ENCODE measurements around the gene MON2. TPM values are rescaled to one million over a fixed set of nuclear protein-coding genes. Genes with fewer than 3 reads are reported as not detected.

The MON2 gene
- total RNA-seq, 5 donors from 2014 or later (not counting 1 experiment from before 2014, with no cell fraction given): 61.2 to 73.2 (median 66.5) TPM

DNA sequence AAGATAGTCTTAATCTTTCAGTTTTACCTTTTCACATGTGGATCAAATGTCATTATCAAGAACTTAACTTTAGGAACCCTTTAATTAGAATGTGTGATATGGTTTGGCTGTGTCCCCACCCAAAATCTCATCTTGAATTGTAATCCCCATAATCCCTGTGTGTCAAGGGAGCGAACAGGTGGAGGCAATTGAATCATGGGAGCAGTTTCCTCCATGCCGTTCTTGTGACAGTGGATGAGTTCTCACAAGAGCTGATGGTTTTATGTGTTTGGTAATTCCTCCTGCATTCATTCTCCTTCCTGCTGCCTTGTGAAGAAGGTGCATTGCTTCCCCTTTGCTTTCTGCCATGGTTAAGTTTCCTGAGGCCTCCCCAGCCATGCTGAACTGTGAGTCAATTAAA lies 160.6 kb downstream of the MON2 start:
- H3K9me3 Mint-ChIP-seq: no peaks in the 10 kb centered on the region
- peaks cover 43 to 50% of the 10 kb centered on the region in 2 donors for H3K27me3 Mint-ChIP-seq
- no peak for ATAC-seq (replicated peaks in 1 of 4)
- H3K4me1 Mint-ChIP-seq: peaks cover 7 to 13% (median 8%) of the 10 kb centered on the region in 3 donors
- peaks cover 0 to 9% of the 10 kb centered on the region in 2 experiments for H3K4me1 ChIP-seq (ENCODE audit: control insufficient read depth in 1 of 2, extremely low read depth in 1 of 2, insufficient read depth in 2 of 2, low read length in 2 of 2)
- H3K4me3 Mint-ChIP-seq: no peak overlapping the region
- H3K27ac ChIP-seq (ENCODE audit: low read length): no peak overlapping the region
- ChIA-PET POLR2A (no interaction called here), CTCF (no interaction called here)
- H3K36me3 Mint-ChIP-seq: no peaks in the 10 kb centered on the region
- WGBS (ENCODE audit: insufficient coverage): no CpG with 5 or more reads among the region's 2 CpGs
- peaks cover 0 to 20% of the 10 kb centered on the region in 2 experiments for H3K27me3 ChIP-seq (replicated peaks in 1 of 2; ENCODE audit: control insufficient read depth in 2 of 2, extremely low read depth in 1 of 2, insufficient read depth in 2 of 2, low read length in 1 of 2)
- H3K9me3 ChIP-seq: no peaks in the 10 kb centered on the region
- no peak for DNase-seq
- H3K36me3 ChIP-seq (ENCODE audit: control insufficient read depth in 2 of 2, extremely low read depth in 1 of 2, insufficient read depth in 1 of 2, low read length in 1 of 2): no peaks in the 10 kb centered on the region
- H3K27ac Mint-ChIP-seq: no peak overlapping the region
- H3K4me3 ChIP-seq (ENCODE audit: control insufficient read depth in 1 of 2, extremely low read depth in 1 of 2, low read length in 1 of 2): no peak overlapping the region

- ATAC-seq (replicated peaks in 1 of 4): no peak
- no peaks in the 10 kb centered on the region for H3K36me3 Mint-ChIP-seq
- POLR2A ChIA-PET: no interaction called here
- Histone ChIP-seq H3K4me1 (ENCODE audit: control insufficient read depth in 1 of 2, extremely low read depth in 1 of 2, insufficient read depth in 2 of 2, low read length in 2 of 2) (peaks cover 0 to 14% of the 10 kb centered on the region in 2 experiments), H3K36me3 (ENCODE audit: control insufficient read depth in 2 of 2, extremely low read depth in 1 of 2, insufficient read depth in 1 of 2, low read length in 1 of 2) (no peaks in the 10 kb centered on the region), H3K4me3 (ENCODE audit: control insufficient read depth in 1 of 2, extremely low read depth in 1 of 2, low read length in 1 of 2) (no peak overlapping the region), H3K9me3 (no peaks in the 10 kb centered on the region), H3K27me3 (replicated peaks in 1 of 2; ENCODE audit: control insufficient read depth in 2 of 2, extremely low read depth in 1 of 2, insufficient read depth in 2 of 2, low read length in 1 of 2) (peaks cover 0 to 34% of the 10 kb centered on the region in 2 experiments), H3K27ac (ENCODE audit: low read length) (no peak overlapping the region)
- peaks cover 13 to 17% (median 16%) of the 10 kb centered on the region in 3 donors for H3K4me1 Mint-ChIP-seq
- CTCF ChIA-PET: no interaction called here
- H3K9me3 Mint-ChIP-seq: no peaks in the 10 kb centered on the region
- no peak for DNase-seq
- 100% methylated on average over 1 of the region's 4 CpGs for WGBS (ENCODE audit: insufficient coverage)
- H3K27me3 Mint-ChIP-seq: peaks cover 62% of the 10 kb centered on the region in 2 donors
- no peak overlapping the region for H3K27ac Mint-ChIP-seq
- H3K4me3 Mint-ChIP-seq: no peak overlapping the region
Measured at GRCh38 chr12:62629413-62629812, 162.8 kb downstream of the MON2 start.

DNA sequence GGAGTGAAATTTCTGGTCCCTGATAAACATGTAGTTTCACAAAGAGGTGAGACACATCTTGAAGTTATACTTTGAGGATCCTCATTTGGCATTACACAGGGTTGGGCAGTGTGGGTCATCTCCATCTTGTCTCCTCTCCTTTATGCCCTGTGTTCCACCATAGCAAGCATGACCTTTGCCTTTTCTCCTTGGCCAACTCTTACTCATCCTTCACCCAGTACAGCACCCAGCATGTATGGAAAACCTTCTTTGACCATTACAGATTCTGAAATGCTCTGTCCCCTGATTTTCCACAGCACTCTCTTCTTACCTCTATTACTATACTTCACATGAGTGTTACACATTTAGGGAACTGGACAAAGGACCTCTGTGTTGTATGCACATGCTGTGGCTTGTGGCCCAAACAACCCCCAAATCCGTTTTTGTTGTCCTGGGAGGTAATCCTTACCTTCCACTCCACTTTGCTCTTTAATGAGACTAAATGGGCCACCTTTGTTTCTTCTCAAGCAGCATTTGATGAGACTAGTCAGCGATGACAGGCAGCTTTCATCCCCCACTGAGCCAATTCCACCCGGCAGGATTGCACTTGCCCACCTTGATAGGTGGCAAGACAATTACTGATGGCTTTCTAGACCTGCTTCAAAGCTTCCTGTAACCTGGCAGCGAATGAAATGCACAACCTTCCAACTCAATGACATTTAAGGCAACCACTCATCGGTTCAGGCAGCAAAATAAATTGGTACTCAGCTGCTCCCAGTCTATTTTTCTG lies 163.5 kb downstream of the MON2 start:
- Mint-ChIP-seq H3K4me3 (no peak overlapping the region), H3K9me3 (no peaks in the 10 kb centered on the region), H3K4me1 (peaks cover 13 to 17% (median 16%) of the 10 kb centered on the region in 3 donors), H3K36me3 (no peaks in the 10 kb centered on the region), H3K27ac (no peak overlapping the region), H3K27me3 (peaks cover 65 to 66% of the 10 kb centered on the region in 2 donors)
- Histone ChIP-seq H3K27me3 (replicated peaks in 1 of 2; ENCODE audit: control insufficient read depth in 2 of 2, extremely low read depth in 1 of 2, insufficient read depth in 2 of 2, low read length in 1 of 2) (peaks cover 0 to 34% of the 10 kb centered on the region in 2 experiments), H3K27ac (ENCODE audit: low read length) (no peak overlapping the region), H3K36me3 (ENCODE audit: control insufficient read depth in 2 of 2, extremely low read depth in 1 of 2, insufficient read depth in 1 of 2, low read length in 1 of 2) (no peaks in the 10 kb centered on the region), H3K4me3 (ENCODE audit: control insufficient read depth in 1 of 2, extremely low read depth in 1 of 2, low read length in 1 of 2) (no peak overlapping the region), H3K9me3 (no peaks in the 10 kb centered on the region), H3K4me1 (ENCODE audit: control insufficient read depth in 1 of 2, extremely low read depth in 1 of 2, insufficient read depth in 2 of 2, low read length in 2 of 2) (peaks cover 0 to 14% of the 10 kb centered on the region in 2 experiments)
- ChIA-PET POLR2A (interaction anchor here in 1 of 2 donors (0.6 kb wide), 1 partner anchor 23 kb away, joined by 3 read pairs; no protein-coding TSS in a partner anchor), CTCF (no interaction called here)
- ATAC-seq (replicated peaks in 1 of 4): no peak
- DNase-seq: no peak
- 93% methylated on average over 3 of the region's 5 CpGs for WGBS (ENCODE audit: insufficient coverage)

DNA sequence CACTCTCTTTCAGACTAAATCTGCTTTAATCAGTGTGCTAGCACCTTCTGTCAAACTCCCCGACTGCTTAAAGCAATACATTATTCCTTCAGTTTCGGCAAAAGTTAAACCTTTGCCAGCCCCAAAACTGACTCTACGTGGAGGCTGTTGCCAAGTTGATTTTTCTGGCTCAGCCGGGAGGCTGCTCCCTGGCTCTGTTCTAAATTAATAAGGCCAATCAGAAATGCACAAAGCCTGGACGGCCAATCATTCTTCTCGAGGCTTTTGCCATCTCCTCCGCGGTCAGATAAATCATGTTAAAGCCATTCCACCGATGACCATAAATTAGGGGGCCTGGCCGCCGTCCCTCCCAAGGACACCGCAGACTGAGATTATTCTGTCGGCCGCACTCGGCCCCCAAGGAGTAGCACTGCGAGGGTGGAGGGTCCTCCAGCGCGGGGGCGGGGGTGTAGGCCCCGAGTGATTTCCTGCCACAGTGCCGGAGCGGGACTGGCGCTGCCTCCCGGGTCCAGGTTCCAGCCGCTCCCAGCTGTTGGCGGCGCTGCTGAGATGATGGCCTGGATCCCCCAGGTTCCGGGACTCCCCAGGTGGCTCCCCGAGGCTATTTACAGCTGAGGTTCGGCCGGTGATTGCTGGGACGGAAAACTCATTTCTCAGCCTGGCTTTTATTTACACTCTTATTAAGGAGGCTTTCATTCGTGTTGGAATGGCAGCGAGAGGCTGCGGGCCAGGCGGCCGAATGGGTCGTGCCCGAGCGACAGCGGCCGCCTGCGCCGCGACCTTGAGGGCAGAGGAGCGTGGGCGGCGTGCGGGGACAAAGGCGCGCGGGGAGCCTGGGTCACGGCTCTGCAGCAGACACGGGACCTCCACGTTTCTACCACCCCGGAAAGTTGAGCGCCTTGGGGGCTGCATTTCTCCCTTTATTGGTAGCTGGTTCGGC lies 165.1 kb downstream of the MON2 start:
- Mint-ChIP-seq H3K36me3 (no peaks in the 10 kb centered on the region), H3K4me1 (peaks cover 13 to 17% (median 16%) of the 10 kb centered on the region in 3 donors), H3K27me3 (peaks cover 64 to 72% of the 10 kb centered on the region in 2 donors), H3K27ac (no peak overlapping the region), H3K4me3 (peak overlapping the region; percentile 76 to 86 (median 77)), H3K9me3 (no peaks in the 10 kb centered on the region)
- 10% methylated on average over 56 of the region's 58 CpGs for WGBS (ENCODE audit: insufficient coverage)
- Histone ChIP-seq H3K4me1 (ENCODE audit: control insufficient read depth in 1 of 2, extremely low read depth in 1 of 2, insufficient read depth in 2 of 2, low read length in 2 of 2) (peaks cover 0 to 14% of the 10 kb centered on the region in 2 experiments), H3K4me3 (ENCODE audit: control insufficient read depth in 1 of 2, extremely low read depth in 1 of 2, low read length in 1 of 2) (peak overlapping the region; percentile 38 to 76), H3K27me3 (replicated peaks in 1 of 2; ENCODE audit: control insufficient read depth in 2 of 2, extremely low read depth in 1 of 2, insufficient read depth in 2 of 2, low read length in 1 of 2) (peaks cover 0 to 41% of the 10 kb centered on the region in 2 experiments), H3K36me3 (ENCODE audit: control insufficient read depth in 2 of 2, extremely low read depth in 1 of 2, insufficient read depth in 1 of 2, low read length in 1 of 2) (no peaks in the 10 kb centered on the region), H3K27ac (ENCODE audit: low read length) (no peak overlapping the region), H3K9me3 (no peaks in the 10 kb centered on the region)
- DNase-seq (peak in 12 of 35 experiments; percentile 2 to 43 (median 10)), ATAC-seq (replicated peaks in 1 of 4) (peak; percentile 54 to 73 (median 62))
- CTCF ChIA-PET: interaction anchor here in 1 of 2 donors (0.6 kb wide), 1 partner anchor 9 kb away, joined by 5 read pairs; no protein-coding TSS in a partner anchor
- POLR2A ChIA-PET: no interaction called here

- H3K27ac ChIP-seq (ENCODE audit: low read length): no peak overlapping the region
- no peaks in the 10 kb centered on the region for H3K36me3 ChIP-seq (ENCODE audit: control insufficient read depth in 2 of 2, extremely low read depth in 1 of 2, insufficient read depth in 1 of 2, low read length in 1 of 2)
- peaks cover 0 to 45% of the 10 kb centered on the region in 2 experiments for H3K27me3 ChIP-seq (replicated peaks in 1 of 2; ENCODE audit: control insufficient read depth in 2 of 2, extremely low read depth in 1 of 2, insufficient read depth in 2 of 2, low read length in 1 of 2)
- POLR2A ChIA-PET: no interaction called here
- Mint-ChIP-seq H3K9me3 (no peaks in the 10 kb centered on the region), H3K27me3 (peaks cover 58 to 75% of the 10 kb centered on the region in 2 donors), H3K36me3 (no peaks in the 10 kb centered on the region), H3K27ac (no peak overlapping the region), H3K4me1 (peaks cover 13 to 17% (median 16%) of the 10 kb centered on the region in 3 donors), H3K4me3 (peak overlapping the region; percentile 76 to 86 (median 77))
- H3K9me3 ChIP-seq: no peaks in the 10 kb centered on the region
- ATAC-seq (replicated peaks in 1 of 4) (peak; percentile 45 to 51 (median 50)), DNase-seq (peak in 4 of 35 experiments; percentile 2 to 20 (median 3))
- WGBS (ENCODE audit: insufficient coverage): 11% methylated on average over 21 of the region's 22 CpGs
- H3K4me3 ChIP-seq (ENCODE audit: control insufficient read depth in 1 of 2, extremely low read depth in 1 of 2, low read length in 1 of 2): peak overlapping the region; percentile 38 to 76
- CTCF ChIA-PET: interaction anchor here in 1 of 2 donors (0.6 kb wide), 1 partner anchor 9 kb away, joined by 5 read pairs; no protein-coding TSS in a partner anchor
- peaks cover 0 to 14% of the 10 kb centered on the region in 2 experiments for H3K4me1 ChIP-seq (ENCODE audit: control insufficient read depth in 1 of 2, extremely low read depth in 1 of 2, insufficient read depth in 2 of 2, low read length in 2 of 2)
Measured at GRCh38 chr12:62632411-62632918, 165.8 kb downstream of the MON2 start.

- H3K27me3 Mint-ChIP-seq: peaks cover 31 to 52% of the 10 kb centered on the region in 2 donors
- H3K27me3 ChIP-seq (replicated peaks in 1 of 2; ENCODE audit: control insufficient read depth in 2 of 2, extremely low read depth in 1 of 2, insufficient read depth in 2 of 2, low read length in 1 of 2): peaks cover 0 to 37% of the 10 kb centered on the region in 2 experiments
- no peak overlapping the region for H3K27ac Mint-ChIP-seq
- CTCF ChIA-PET: no interaction called here
- peaks cover 14 to 18% (median 16%) of the 10 kb centered on the region in 3 donors for H3K4me1 Mint-ChIP-seq
- no peak for DNase-seq
- H3K36me3 ChIP-seq (ENCODE audit: control insufficient read depth in 2 of 2, extremely low read depth in 1 of 2, insufficient read depth in 1 of 2, low read length in 1 of 2): no peaks in the 10 kb centered on the region
- no peak overlapping the region for H3K4me3 Mint-ChIP-seq
- H3K9me3 ChIP-seq: no peaks in the 10 kb centered on the region
- POLR2A ChIA-PET: no interaction called here
- no peak overlapping the region for H3K27ac ChIP-seq (ENCODE audit: low read length)
- H3K4me3 ChIP-seq (ENCODE audit: control insufficient read depth in 1 of 2, extremely low read depth in 1 of 2, low read length in 1 of 2): no peak overlapping the region
- H3K36me3 Mint-ChIP-seq: no peaks in the 10 kb centered on the region
- peaks cover 0 to 17% of the 10 kb centered on the region in 2 experiments for H3K4me1 ChIP-seq (ENCODE audit: control insufficient read depth in 1 of 2, extremely low read depth in 1 of 2, insufficient read depth in 2 of 2, low read length in 2 of 2)
- H3K9me3 Mint-ChIP-seq: no peaks in the 10 kb centered on the region
- ATAC-seq (replicated peaks in 1 of 4): no peak
- WGBS (ENCODE audit: insufficient coverage): 80% methylated on average over 1 of the region's 1 CpG
Measured at GRCh38 chr12:62635649-62636048, 169.0 kb downstream of the MON2 start.
